GM12864 (cell line): ENCODE results near the gene HCST.
A peak's percentile ranks its signal among the peaks of the same experiment; 100 is the strongest.

Experiments used
- DNase-seq: peaks from one replicate; pipeline ENCODE4 v3.0.0-alpha.2; 2011; ENCODE audit warnings: low read depth
- H3K4me3 ChIP-seq: 2 replicates; pipeline ENCODE4 v1.5.1; 2011; ENCODE audit warnings: mild to moderate bottlenecking, low read depth, low read length, control low read depth
- TF ChIP-seq, protein P1 (sequence below): IDR thresholded peaks from 2 replicates; pipeline ENCODE4 v1.5.1; 2011; ENCODE audit warnings: low read depth, mild to moderate bottlenecking, moderate library complexity, low read length, control low read depth, inconsistent platforms; ENCODE audit errors: missing control alignments

Gene HCST, protein sequence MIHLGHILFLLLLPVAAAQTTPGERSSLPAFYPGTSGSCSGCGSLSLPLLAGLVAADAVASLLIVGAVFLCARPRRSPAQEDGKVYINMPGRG

DNA sequence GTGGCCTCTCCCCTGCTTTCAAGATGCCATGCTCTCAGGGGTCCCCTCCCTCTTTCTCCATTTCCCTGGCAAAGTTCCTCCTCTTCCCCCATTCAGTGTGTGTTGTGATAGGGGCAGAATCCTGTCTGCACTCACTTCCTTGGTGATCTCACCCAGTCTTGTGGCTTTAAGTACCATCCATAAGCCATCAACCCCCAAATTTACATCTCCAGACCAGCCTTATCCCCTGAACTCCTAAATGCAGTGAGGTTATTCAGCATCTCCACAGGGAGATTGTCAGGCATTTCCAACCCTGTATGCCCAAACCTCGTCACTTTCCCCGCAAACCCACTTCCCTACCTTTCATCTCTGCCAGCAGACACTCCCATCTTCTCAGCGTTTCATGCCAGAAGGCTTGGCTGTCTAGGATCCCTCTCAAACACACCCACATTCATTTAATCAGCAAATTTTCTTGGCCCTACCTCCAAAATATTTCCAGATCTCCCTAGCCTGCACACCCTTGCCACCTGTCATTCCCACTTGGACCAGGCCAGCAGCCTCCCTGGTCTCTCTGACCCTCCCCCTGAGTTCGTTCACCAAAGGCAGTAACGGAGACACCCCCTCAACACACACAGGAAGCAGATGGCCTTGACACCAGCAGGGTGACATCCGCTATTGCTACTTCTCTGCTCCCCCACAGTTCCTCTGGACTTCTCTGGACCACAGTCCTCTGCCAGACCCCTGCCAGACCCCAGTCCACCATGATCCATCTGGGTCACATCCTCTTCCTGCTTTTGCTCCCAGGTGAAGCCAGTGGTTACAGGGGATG lies at the start of gene HCST:
Gene HCST, plus strand, starts transcription at position 676 of the 808 bp plus-strand sequence. Its CDS starts 65 bp downstream, at position 741.
- DNase-seq = peak; percentile 53

GRCh38 chr19:35853038-35853756 lies 49.1 kb upstream of the HCST start:
- H3K4me3 ChIP-seq = no peak overlapping the region
- TF ChIP-seq, protein P1, sequence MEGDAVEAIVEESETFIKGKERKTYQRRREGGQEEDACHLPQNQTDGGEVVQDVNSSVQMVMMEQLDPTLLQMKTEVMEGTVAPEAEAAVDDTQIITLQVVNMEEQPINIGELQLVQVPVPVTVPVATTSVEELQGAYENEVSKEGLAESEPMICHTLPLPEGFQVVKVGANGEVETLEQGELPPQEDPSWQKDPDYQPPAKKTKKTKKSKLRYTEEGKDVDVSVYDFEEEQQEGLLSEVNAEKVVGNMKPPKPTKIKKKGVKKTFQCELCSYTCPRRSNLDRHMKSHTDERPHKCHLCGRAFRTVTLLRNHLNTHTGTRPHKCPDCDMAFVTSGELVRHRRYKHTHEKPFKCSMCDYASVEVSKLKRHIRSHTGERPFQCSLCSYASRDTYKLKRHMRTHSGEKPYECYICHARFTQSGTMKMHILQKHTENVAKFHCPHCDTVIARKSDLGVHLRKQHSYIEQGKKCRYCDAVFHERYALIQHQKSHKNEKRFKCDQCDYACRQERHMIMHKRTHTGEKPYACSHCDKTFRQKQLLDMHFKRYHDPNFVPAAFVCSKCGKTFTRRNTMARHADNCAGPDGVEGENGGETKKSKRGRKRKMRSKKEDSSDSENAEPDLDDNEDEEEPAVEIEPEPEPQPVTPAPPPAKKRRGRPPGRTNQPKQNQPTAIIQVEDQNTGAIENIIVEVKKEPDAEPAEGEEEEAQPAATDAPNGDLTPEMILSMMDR = no peak
- DNase-seq = no peak

More for the DNA sequence above, at the start of gene HCST:
- H3K4me3 ChIP-seq = peak within 1 kb of the TSS; percentile 54
- TF ChIP-seq, protein P1 = no peak

DNA sequence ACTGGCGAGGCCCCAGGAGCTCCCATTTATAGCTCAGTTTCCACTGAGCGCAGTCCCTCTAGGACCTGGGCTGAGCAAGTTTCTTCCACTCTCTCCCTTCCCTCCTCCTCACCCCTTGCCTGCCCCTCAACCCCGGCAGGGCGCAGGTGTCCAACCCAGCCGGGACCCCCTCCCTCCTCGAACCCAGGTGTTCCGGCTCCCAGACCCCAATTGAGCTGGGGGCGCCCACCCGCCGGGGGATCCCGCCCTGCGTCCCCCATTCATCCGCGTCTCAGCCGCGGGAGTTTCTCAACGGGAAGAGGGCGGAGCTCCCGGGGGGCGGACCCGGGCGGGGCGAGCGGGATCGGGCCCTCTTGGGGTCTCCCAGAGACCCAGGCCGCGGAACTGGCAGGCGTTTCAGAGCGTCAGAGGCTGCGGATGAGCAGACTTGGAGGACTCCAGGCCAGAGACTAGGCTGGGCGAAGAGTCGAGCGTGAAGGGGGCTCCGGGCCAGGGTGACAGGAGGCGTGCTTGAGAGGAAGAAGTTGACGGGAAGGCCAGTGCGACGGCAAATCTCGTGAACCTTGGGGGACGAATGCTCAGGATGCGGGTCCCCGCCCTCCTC lies 45.7 kb upstream of the HCST start, which contains the start of gene KIRREL2:
Gene KIRREL2, plus strand, starts transcription at position 366 of the 604 bp plus-strand sequence. Its CDS starts 209 bp downstream, at position 575.
- TF ChIP-seq, protein P1 = no peak
- DNase-seq = no peak
- peak within 1 kb of the TSS; percentile 41 for H3K4me3 ChIP-seq

- DNase-seq = no peak
- H3K4me3 ChIP-seq = no peak overlapping the region
- TF ChIP-seq, protein P1 = no peak
These were observed 44.0 kb upstream of the HCST start for GRCh38 chr19:35858311-35858710.

DNA sequence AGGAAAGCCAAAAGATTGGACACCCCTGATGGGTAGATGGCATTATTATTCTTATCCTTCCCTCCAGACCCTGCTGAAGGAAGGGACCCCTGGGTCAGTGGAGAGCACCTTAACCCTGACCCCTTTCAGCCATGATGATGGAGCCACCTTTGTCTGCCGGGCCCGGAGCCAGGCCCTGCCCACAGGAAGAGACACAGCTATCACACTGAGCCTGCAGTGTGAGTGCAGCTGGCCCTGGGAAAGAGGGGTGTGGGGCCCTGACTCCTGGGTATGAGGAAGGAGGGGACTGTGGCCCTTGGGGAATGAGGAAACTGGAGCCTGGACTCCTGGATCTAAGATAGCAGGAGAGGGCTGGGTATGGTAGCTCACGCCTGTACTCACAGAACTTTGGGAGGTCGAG lies 42.9 kb upstream of the HCST start:
- DNase-seq = no peak
- TF ChIP-seq, protein P1 = no peak
- H3K4me3 ChIP-seq = no peak overlapping the region

GRCh38 chr19:35860436-35860817 lies 41.9 kb upstream of the HCST start:
- no peak overlapping the region for H3K4me3 ChIP-seq
- TF ChIP-seq, protein P1 = no peak
- DNase-seq = no peak
